T-helper 1 cell (primary cell): ENCODE results near the gene CA10.

Experiments
- DNase-seq, 5 donors: peaks; one replicate each; pipeline ENCODE4 v3.0.0-alpha.2; 2012 to 2020

CA10 gene

DNA sequence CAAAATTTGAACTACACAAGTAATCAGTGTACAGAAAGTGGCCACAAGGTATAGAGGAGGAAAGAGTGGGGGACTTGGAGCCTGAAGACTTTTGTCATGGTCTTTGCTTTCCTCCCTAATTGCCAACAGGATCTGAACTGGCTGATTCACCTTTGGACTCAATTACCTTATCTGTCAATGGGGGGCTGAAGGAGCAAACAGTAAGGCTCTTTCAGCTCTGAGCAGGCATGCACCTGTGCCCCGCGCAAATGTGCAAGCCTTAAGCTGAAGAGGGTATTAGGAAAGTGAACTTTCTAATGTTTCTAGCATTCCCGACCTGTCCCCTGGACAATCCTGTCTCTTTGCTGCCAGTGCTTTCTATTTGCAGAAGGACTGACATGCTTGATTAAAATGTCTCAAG is 302.7 kb downstream of the CA10 start:
- no peak for DNase-seq

GRCh38 chr17:51853857-51854256 is 304.7 kb downstream of the CA10 start:
- DNase-seq, result no peak

GRCh38 chr17:51852603-51853002 is 305.9 kb downstream of the CA10 start:
- no peak for DNase-seq

DNA sequence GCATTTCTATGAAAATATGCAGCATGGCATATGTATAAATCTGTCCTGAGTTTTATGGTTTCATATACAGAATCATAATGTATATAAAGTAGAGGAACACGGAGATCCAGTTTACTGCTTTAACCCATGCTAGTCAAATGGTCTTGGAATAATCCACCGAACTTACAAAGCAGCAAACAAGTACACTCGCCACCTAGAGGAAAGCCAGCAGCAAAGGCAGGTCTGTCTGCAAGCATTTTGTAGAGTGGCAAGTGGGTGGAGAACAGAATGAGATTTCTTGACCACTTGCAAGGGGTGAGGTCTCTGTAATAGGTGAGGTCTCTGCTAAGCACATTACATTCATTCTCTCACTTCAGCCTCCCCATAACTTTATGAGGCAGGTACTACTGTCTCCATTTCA is 308.3 kb downstream of the CA10 start:
- DNase-seq, result no peak

DNA sequence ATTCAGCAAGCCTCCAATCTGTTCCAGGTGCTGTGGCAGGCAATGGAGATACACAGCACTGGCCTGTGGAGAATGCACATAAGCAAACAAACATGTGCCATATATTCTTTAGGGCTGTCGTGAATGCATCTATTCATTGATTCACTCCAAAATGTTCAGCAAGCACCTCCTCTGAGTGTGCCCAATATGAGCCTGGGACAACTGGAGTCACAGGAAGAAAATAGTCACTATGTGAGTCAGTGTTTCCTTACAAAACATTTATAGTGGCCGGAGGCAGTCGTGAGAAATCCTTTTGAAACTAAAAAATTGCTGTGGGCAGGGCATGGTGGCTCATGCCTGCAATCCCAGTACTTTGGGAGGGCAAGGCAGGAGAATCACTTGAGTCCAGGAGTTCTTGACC is 310.1 kb downstream of the CA10 start:
- DNase-seq, result no peak

GRCh38 chr17:51846566-51846965 is 311.9 kb downstream of the CA10 start:
- no peak for DNase-seq

DNA sequence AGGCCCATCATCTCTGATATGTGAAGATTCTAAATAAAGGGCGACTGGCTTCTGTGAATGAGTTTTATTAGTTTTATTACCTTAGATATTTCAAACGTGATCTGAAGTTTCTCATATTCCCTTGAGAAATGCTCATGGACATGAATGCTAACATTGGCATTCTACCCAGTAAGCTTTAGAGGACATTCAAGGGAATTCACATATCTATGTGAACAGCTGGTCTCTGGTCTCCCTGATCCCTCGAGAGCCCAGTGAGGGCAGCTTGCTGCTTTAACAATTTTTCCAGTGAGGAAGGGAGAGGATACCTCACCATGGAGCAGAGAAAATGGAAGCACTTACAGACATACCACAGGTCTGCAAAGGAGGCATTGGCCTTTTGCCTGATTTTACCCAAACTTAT is 312.7 kb downstream of the CA10 start:
- DNase-seq, result no peak

GRCh38 chr17:51842763-51843162 is 315.8 kb downstream of the CA10 start:
- no peak for DNase-seq

GRCh38 chr17:51841669-51842068 is 316.8 kb downstream of the CA10 start:
- DNase-seq, result no peak

GRCh38 chr17:51840688-51841087 is 317.8 kb downstream of the CA10 start:
- no peak for DNase-seq

- no peak for DNase-seq
Measured at GRCh38 chr17:51833620-51834019, 324.9 kb downstream of the CA10 start.

DNA sequence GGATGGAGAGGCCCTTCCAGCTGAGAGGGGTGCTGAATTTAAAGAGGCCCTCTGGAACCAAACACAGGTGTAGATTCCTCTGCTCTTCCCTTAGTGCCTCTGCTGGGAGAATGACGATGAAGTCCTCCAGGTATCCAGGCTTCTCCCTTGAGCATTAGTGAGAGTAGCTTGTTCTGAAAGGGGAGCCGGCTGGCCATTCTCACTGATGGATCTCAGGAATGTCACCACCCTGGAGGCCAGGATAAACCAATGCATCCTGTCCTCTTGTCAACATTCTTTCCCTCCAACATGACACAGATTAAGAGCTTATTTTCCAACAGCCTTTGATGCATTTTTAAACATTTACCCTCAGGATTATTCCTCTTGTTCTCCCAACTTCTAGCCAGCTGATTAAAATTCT is 325.5 kb downstream of the CA10 start:
- DNase-seq, result no peak

DNA sequence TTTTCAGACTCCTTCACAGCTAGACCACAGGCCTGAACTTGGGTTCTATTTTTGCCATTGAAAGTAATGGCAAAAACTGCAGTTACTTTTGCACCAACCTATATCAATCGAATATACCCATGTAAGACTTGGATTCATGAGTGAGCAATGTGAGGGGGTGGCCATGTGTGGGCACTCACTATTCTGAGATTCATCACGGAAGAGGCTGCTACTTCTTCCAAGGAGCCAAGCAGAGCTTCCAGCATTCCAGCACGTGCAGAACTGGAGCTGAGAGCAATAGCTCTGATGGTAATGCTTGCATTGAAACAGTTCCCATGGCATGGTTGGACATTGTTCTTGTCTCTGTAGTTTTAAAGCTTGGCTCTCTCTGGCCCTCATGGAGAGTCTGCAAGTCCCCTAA is 327.6 kb downstream of the CA10 start:
- DNase-seq, result no peak

- DNase-seq, result no peak
Measured at GRCh38 chr17:51830451-51830850, 328.1 kb downstream of the CA10 start.

DNA sequence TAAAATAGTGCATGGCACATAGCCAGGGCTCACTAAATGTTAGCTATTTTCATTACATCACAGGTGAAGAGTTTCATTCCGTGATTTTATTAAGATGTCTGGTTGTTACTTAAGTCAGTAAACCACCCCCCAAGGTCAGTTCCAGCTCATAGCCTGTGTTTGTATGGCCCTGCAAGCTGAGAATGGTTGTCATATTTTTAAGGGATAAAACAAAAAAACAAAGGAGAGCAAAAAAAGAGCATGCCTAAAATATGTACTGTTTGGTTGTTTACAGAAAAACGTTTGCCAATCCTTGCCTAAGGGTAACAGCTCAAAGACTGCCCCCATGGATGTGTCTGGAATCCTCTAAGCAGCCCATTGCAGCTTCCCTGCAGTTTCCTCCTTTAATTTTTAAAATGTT is 329.6 kb downstream of the CA10 start:
- DNase-seq, result no peak

GRCh38 chr17:51827140-51827539 is 331.4 kb downstream of the CA10 start:
- DNase-seq, result no peak

- no peak for DNase-seq
Measured at GRCh38 chr17:51820766-51821165, 337.7 kb downstream of the CA10 start.

- DNase-seq, result peak in 1 of 5 donors; percentile 40
Measured at GRCh38 chr17:51820252-51820651, 338.3 kb downstream of the CA10 start.

DNA sequence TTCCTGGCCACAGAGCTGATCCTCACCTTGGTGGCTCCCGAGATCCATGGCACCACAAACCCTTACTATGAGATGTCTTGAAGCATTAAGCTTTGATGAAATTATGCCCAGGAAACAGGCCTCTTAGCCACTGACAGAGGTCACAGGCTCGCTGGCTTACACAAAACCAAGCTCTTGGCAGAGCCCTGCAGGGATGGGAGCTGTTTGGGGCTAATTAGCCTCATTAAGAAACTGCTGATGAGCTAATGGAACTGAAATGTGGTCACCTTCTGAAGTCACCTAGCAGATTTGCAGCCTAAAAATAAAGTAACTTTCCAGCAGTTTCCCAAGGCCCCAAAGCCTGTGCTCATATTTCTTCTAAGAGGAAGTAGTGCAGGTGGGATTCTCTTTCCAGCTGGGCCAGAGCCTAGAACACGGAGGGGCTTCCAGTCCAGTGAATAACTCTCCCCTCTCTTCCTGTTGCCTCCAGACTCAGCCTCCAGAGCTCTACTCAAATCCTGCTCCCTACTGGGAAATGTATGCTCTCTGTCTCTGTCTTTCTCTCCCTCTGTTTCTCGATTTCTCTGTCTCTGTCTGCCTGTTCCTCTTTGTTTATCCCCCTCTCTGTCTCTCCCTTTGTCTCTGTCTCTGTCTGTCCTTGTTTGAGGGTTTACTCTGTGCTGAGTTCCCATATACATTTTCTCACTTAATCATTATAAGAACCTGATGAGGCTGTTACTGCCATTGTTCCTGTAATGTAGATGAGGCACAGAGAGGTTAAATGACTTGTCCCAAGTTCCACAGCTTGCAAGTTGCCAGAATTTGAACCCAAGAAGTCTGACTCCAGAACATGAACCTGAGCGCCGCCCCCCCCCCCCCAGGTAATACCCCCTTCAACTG is 338.9 kb downstream of the CA10 start:
- DNase-seq, result no peak

GRCh38 chr17:51818777-51819176 is 339.7 kb downstream of the CA10 start:
- DNase-seq, result peak in 1 of 5 donors; percentile 4

DNA sequence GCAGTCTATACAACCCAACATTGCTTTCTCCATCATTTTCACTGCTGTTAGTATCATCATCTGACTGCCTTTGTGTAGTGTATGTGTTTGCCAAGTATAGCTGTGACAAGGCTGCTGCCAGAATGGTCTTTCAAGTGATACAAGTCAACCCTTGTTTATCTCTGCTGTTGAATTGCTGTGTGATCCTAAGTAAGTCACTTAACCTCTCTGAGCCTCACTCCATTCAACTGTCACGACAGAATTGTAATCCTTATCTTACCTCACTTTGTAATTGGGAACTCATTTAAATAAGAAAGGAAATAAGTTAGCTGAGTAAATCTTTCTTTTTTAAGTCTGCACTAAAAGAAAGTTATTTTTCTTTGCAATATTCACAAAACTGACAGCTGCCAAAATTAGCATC is 340.6 kb downstream of the CA10 start:
- DNase-seq, result no peak

DNA sequence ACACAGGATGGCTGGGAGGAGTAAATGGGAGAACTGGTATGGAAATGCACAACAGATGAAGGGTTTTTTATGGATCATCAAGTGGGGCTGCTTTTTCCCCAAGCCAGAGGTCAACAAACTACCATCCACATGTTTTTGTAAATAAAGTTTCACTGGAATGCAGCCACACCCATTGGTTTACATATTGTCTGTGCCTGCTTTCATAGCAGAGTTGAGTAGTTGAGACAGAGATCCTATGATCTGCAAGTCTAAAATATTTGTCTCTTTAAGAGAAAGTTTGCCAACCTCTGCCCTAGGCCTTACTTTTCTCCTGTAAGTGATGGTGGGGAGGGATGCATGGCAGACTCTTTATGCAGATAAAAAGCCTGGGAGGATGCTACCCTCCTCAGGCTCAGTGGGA is 341.4 kb downstream of the CA10 start:
- no peak for DNase-seq

GRCh38 chr17:51815097-51815496 is 343.4 kb downstream of the CA10 start:
- no peak for DNase-seq

DNA sequence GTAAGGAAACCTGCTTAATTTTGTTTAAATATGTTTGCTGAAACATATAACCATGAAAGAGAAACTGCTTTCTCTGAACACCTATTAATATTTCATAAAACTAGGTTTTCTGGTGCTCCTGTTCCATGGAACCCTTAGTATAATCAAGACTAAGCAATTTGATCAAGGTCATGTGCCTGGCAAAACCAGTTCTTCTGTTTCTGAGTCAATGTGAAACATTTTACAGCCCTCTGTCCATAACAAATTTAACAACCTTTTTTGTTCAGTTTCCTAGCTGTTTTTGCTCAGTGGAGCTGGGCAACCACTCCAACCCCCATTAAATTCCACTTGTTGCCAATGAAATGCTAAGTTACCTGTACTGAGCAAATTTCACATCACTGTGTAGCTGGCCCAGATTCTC is 344.0 kb downstream of the CA10 start:
- DNase-seq, result no peak

- no peak for DNase-seq
Measured at GRCh38 chr17:51813784-51814174, 344.7 kb downstream of the CA10 start.
